MM.1S (cell line): Measurements from ENCODE around the gene SCNN1B.

Experiments used
- DNase-seq: peaks from one replicate; pipeline ENCODE4 v3.0.0-alpha.2; 2015
- H2AFZ ChIP-seq: fragments of 300-600 bp; sonication (generic); 2 replicates; pipeline ENCODE4 v1.6.0; 2016; ENCODE audit warnings: antibody characterized with exemption, low read length
- H3F3A ChIP-seq: fragments of 300-600 bp; sonication (generic); 2 replicates; pipeline ENCODE4 v1.6.1; 2016; ENCODE audit warnings: mild to moderate bottlenecking, antibody characterized with exemption, low read length, moderate library complexity, mixed read lengths; ENCODE audit not compliant: insufficient read depth
- H3K27ac ChIP-seq: fragments of 300-600 bp; sonication (generic); 2 replicates; pipeline ENCODE4 v1.5.1; 2016; ENCODE audit warnings: mild to moderate bottlenecking, low read length
- H3K27me3 ChIP-seq: fragments of 300-600 bp; sonication (generic); replicated peaks from 2 replicates; pipeline ENCODE4 v1.6.0; 2016; ENCODE audit warnings: low read length; ENCODE audit not compliant: insufficient read depth
- H3K36me3 ChIP-seq: fragments of 300-600 bp; sonication (generic); replicated peaks from 2 replicates; pipeline ENCODE4 v1.6.1; 2016; ENCODE audit warnings: mild to moderate bottlenecking, low read length, mixed read lengths; ENCODE audit not compliant: insufficient read depth
- H3K4me1 ChIP-seq: fragments of 300-600 bp; sonication (generic); 2 replicates; pipeline ENCODE4 v1.6.1; 2016; ENCODE audit warnings: low read length, mixed read lengths
- H3K4me2 ChIP-seq: fragments of 300-600 bp; sonication (generic); 2 replicates; pipeline ENCODE4 v1.6.0; 2016; ENCODE audit warnings: low read depth, low read length
- H3K4me3 ChIP-seq: fragments of 300-600 bp; sonication (generic); 2 replicates; pipeline ENCODE4 v1.5.1; 2016; ENCODE audit warnings: low read length, mixed read lengths
- H3K79me2 ChIP-seq: fragments of 300-600 bp; sonication (generic); 2 replicates; pipeline ENCODE4 v1.6.1; 2016; ENCODE audit warnings: mixed run types, low read length, mixed read lengths
- H3K9ac ChIP-seq: fragments of 300-600 bp; sonication (generic); 2 replicates; pipeline ENCODE4 v1.6.1; 2016; ENCODE audit warnings: low read length, mixed read lengths
- H3K9me2 ChIP-seq: fragments of 300-600 bp; sonication (generic); replicated peaks from 2 replicates; pipeline ENCODE4 v1.6.1; 2016; ENCODE audit warnings: mild to moderate bottlenecking, low read length, mixed read lengths; ENCODE audit not compliant: insufficient read depth
- H3K9me3 ChIP-seq: fragments of 300-600 bp; sonication (generic); replicated peaks from 2 replicates; pipeline ENCODE4 v1.6.1; 2016; ENCODE audit warnings: mild to moderate bottlenecking, low read length, mixed read lengths; ENCODE audit not compliant: insufficient read depth
- H4K20me1 ChIP-seq: fragments of 300-600 bp; sonication (generic); 2 replicates; pipeline ENCODE4 v1.6.1; 2016; ENCODE audit warnings: mild to moderate bottlenecking, low read length, moderate library complexity, mixed read lengths; ENCODE audit not compliant: insufficient read depth
- CTCF ChIP-seq: fragments of 300-600 bp; sonication (generic); IDR thresholded peaks from 2 replicates; pipeline ENCODE4 v1.5.1; 2016; ENCODE audit warnings: antibody characterized with exemption, low read length, mixed read lengths
- EZH2 ChIP-seq: fragments of 300-600 bp; sonication (generic); optimal IDR thresholded peaks from 2 replicates; pipeline ENCODE3; 2017; ENCODE audit warnings: low read depth, mild to moderate bottlenecking, antibody characterized with exemption, low read length, mixed read lengths
- EZH2phosphoT487 ChIP-seq: fragments of 300-600 bp; sonication (generic); IDR thresholded peaks from 2 replicates; pipeline ENCODE4 v1.6.1; 2018; ENCODE audit warnings: antibody characterized with exemption, low read length

The SCNN1B gene

GRCh38 chr16:23342083-23342640 lies 40.1 kb downstream of the SCNN1B start:
- Histone ChIP-seq H3K4me2 (peak overlapping the region; percentile 57), H3K4me3 (no peak overlapping the region), H3K4me1 (peaks cover 53% of the 10 kb centered on the region), H3K9me3 (no peaks in the 10 kb centered on the region), H2AFZ (no peak overlapping the region), H3K79me2 (peaks cover 70% of the 10 kb centered on the region), H3K9ac (peak overlapping the region; percentile 18; the same call in 1 of the 2 replicates), H3K27me3 (no peaks in the 10 kb centered on the region), H3K36me3 (no peaks in the 10 kb centered on the region), H3K27ac (peak overlapping the region; percentile 54; the same call in 1 of the 2 replicates), H3K9me2 (no peaks in the 10 kb centered on the region), H3F3A (peaks cover 28% of the 10 kb centered on the region), H4K20me1 (no peaks in the 10 kb centered on the region)
- no peak for TF ChIP-seq EZH2
- TF ChIP-seq CTCF: no peak
- TF ChIP-seq EZH2phosphoT487: no peak
- peak; percentile 37 for DNase-seq

- Histone ChIP-seq H2AFZ (no peak overlapping the region), H3K4me3 (no peak overlapping the region), H3K9ac (no peak overlapping the region), H3K27me3 (no peaks in the 10 kb centered on the region), H3K9me3 (no peaks in the 10 kb centered on the region), H4K20me1 (no peaks in the 10 kb centered on the region), H3K4me1 (peaks cover 35% of the 10 kb centered on the region), H3F3A (0 out of 2 replicates have a peak, but pooled peaks cover 11% of the 10 kb centered on the region), H3K9me2 (no peaks in the 10 kb centered on the region), H3K36me3 (no peaks in the 10 kb centered on the region), H3K79me2 (peaks cover 69% of the 10 kb centered on the region), H3K27ac (no peak overlapping the region), H3K4me2 (no peak overlapping the region)
- no peak for TF ChIP-seq EZH2phosphoT487
- TF ChIP-seq CTCF: no peak
- no peak for TF ChIP-seq EZH2
- no peak for DNase-seq
Observed at GRCh38 chr16:23343643-23344612, 41.8 kb downstream of the SCNN1B start.

- H3K36me3 ChIP-seq: no peaks in the 10 kb centered on the region
- no peaks in the 10 kb centered on the region for H3K27me3 ChIP-seq
- no peak for TF ChIP-seq CTCF
- no peak overlapping the region for H2AFZ ChIP-seq
- peaks cover 59% of the 10 kb centered on the region for H3K79me2 ChIP-seq
- H3K4me3 ChIP-seq: no peak overlapping the region
- no peak overlapping the region for H3K27ac ChIP-seq
- no peak overlapping the region for H3K9ac ChIP-seq
- no peak for DNase-seq
- no peak overlapping the region for H3K4me2 ChIP-seq
- no peaks in the 10 kb centered on the region for H3K9me2 ChIP-seq
- 0 out of 2 replicates have a peak, but pooled peaks cover 11% of the 10 kb centered on the region for H3F3A ChIP-seq
- peaks cover 35% of the 10 kb centered on the region for H3K4me1 ChIP-seq
- no peaks in the 10 kb centered on the region for H3K9me3 ChIP-seq
- H4K20me1 ChIP-seq: no peaks in the 10 kb centered on the region
Observed at GRCh38 chr16:23345237-23345636, 43.1 kb downstream of the SCNN1B start.
